GM19240 (cell line): ENCODE data around the gene DNAH14.
"Not testable (repeated sequence)": the region's sequence is repeated elsewhere in the genome, so short reads cannot be mapped to it uniquely, and the experiment has no call there.

ENCODE experiments used
- DNase-seq: peaks from one replicate; pipeline ENCODE4 v3.0.0; 2011; ENCODE audit warnings: low spot score; ENCODE audit not compliant: insufficient read length

DNAH14 gene

DNA sequence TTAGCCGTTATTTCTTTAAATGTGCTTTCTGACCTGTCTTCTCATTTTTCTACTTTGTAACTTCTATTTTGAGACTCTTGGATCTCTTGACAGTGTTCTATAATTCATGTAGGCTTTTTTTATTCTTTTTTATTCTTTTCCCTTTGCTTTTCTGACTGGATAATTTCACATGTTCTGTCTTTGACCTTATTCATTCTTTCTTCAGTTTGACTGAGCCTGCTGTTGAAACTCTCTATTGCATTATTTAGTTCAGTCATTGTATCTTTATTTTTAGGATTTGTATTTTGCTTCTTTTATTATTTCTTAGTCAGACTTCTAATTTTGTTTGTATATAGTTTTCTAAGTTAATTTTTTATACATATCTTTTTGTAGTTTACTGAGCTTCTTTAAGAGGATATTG, 66.1 kb downstream of the DNAH14 start:
- DNase-seq: no peak

DNA sequence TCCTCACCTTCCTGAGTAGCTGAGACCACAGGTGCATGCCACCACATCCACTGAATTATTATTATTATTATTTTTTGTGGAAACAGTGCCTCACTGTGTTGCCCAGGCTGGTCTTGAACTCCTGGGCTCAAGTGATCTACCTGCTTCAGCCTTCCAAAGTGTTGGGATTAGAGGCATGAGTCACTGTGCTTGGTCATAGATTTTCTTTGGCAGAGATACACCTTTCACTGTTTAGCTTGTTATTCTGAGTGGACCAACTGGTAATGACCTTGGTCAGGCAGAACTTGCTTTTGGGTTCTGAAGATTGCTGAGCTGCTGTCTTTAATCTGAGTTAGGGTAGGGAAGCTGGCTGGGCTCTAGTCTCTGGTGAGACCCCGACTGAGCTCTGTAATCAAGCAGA, 66.8 kb downstream of the DNAH14 start:
- no peak for DNase-seq

DNA sequence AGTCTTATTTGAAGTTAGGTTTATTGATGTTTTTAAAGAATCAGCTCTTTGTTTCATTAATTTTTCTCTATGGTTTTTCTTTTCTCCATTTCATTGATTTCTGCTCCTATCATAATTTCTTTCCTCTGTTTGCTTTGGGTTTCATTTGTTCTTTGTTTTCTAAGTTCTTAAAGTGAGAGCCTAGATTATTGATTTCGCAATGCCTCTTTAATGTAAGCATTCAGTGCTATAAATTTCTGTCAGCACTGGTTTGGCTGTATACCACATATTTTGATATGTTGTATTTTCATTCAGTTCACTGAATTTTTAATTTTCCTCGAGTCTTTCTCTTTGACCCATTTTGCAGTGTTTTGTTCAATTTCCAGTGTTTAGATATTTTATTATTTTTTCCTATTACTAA, 68.7 kb downstream of the DNAH14 start:
- DNase-seq: no peak

DNA sequence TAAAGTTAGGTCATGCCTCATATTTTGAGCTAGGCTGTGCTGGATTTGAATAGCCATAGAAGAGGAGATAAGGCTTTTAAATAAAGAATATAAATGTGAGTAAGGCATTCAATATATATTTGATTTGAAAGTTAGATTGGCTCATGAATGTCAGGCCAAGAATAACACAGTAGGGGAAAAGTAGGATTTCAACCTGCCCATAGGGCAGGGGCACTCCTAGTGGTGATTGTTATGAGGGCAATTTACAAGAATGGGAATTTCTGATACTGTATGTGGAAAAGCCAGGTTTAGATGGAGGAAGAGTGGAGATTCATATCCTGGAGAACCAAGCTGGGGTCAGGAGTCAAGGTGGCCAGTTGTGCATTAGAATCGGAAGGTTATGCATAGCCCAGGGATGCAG, 74.9 kb downstream of the DNAH14 start:
- no peak for DNase-seq

- DNase-seq: not testable (repeated sequence)
Measured at GRCh38 chr1:225006352-225006751, 76.9 kb downstream of the DNAH14 start.

- DNase-seq: not testable (repeated sequence)
Measured at GRCh38 chr1:225008050-225008449, 78.6 kb downstream of the DNAH14 start.

- DNase-seq: no peak
Measured at GRCh38 chr1:225021037-225021436, 91.6 kb downstream of the DNAH14 start.

- no peak for DNase-seq
Measured at GRCh38 chr1:225026701-225027100, 97.2 kb downstream of the DNAH14 start.

- not testable (repeated sequence) for DNase-seq
Measured at GRCh38 chr1:225036441-225036840, 107.0 kb downstream of the DNAH14 start.

- no peak for DNase-seq
Measured at GRCh38 chr1:225042263-225042662, 112.8 kb downstream of the DNAH14 start.

DNA sequence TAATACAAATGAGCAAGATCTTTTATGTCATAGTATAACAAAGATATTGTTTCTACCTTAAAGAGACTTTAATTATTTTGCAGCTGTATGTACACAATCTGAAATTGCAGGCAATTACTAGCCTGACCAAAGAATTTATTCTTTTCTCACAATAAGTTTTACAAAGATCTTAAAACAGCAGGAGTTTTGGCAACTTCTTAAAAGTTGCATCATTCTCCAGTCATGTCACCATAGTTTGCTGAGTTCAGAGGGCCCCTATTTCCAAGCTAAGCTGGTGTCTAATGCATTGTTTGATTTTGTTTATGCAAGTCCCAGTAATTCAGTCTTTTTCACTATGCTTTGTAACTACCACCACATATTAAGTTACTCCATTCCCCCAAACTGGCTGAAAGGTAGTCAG, 114.8 kb downstream of the DNAH14 start:
- no peak for DNase-seq

DNA sequence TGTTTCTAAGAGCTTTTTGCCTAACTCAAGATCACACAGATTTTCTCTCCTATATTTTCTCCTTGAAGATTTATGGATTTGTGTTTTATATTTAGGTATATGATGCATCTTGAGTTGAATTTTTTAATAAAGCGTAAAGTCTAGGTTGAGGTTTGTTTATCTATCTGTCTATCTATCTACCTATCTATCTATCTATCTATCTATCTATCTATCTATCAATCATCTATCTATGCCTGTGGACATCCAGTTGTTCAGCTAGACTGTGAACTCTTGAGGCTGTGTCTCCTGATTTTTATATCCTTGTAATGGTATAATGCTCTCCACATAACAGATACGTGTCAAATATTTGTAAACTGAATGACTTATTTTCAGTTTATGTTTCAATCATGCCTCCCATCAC, 120.1 kb downstream of the DNAH14 start:
- no peak for DNase-seq

DNA sequence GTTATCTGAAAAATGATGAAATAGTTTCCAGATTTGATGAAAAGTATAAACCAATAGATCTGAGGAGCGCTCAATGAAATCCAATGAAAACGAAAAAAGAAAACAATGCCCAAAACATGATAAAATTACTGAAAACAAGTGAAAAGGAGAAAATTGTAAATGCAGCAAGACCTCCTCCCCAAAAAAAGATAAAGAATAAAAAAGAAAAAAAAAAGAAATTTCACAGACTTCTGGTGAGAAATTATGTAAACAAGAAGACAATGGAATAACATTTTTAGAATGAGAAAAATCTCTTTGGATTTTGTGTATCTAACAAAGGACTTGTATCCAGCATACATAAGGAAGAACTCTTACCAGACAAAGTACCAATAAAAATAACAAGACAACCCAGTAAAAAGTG, 134.2 kb downstream of the DNAH14 start:
- DNase-seq: no peak

DNA sequence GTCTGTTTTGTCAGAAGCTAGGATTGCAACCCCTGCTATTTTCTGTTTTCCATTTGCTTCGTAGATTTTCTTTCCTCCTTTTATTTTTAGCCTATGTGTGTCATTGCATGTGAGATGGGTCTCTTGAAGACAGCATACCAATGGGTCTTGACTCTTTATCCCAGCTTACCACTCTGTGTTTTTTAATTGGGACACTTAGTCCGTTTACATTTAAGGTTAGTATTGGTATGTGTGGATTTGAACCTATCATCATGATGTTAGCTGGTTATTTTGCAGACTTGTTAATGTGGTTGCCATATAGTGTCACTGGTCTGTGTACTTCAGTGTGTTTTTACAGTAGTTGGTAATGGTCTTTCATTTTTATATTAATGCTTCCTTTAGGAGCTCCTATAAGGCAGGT, 141.5 kb downstream of the DNAH14 start:
- DNase-seq: no peak

DNA sequence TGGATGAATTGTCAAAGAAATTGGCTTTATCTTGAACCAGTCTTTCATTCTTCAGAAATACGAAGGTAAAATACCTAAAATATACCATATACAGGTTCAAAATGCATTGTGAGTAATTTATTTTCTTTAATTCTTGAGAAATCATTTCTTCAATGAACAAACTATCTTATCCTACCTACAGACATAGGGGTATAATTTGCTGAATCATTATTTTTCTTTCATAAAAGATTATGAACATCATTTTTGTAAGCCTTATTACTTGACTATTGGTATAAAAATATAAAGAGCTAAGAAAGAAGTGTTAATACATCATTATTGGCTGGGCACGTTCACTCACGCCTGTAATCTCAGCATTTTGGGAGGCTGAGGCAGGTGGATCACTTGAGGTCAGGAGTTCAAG, 167.7 kb downstream of the DNAH14 start:
- no peak for DNase-seq

- DNase-seq: no peak
Measured at GRCh38 chr1:225111000-225111399, 181.5 kb downstream of the DNAH14 start.

DNA sequence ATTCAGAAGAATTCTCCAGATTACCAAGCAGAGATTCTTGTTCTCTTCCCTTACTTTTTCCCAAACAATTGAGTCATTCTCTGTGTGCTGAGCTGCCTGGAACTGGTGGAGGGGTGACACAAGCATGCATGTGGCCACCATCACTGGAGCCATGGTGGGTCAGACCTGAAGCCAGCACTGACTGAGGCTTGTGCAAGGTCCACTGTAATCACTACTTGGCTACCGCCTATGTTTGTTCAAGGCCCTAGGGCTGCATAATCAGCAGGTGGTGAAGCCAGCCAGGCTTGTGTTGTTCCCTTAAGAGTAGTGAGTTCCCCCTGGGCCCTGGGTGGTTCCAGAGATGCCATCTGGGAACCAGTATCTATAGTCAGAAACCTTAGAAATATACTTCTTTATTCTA, 183.8 kb downstream of the DNAH14 start:
- no peak for DNase-seq

GRCh38 chr1:225114354-225114990, 185.0 kb downstream of the DNAH14 start:
- DNase-seq: no peak

DNA sequence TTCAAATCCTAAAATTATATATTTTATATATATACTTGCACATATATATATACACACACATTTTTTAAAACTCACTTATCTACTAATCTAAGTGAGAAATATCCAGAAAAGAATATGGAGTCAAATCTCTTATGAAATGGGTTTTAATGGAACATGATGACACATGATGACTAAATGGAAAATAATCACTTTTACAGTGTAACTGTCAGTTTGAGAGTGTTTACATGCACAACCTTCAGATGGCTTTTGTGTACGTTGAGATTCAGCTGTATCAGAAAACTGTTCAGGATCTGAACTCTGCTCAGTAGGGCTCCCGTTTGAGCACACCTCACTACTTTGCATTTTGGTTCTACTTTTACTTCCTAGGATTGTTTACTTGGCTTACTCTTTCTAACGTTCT, 189.8 kb downstream of the DNAH14 start:
- DNase-seq: no peak

- DNase-seq: no peak
Measured at GRCh38 chr1:225121095-225121494, 191.6 kb downstream of the DNAH14 start.

DNA sequence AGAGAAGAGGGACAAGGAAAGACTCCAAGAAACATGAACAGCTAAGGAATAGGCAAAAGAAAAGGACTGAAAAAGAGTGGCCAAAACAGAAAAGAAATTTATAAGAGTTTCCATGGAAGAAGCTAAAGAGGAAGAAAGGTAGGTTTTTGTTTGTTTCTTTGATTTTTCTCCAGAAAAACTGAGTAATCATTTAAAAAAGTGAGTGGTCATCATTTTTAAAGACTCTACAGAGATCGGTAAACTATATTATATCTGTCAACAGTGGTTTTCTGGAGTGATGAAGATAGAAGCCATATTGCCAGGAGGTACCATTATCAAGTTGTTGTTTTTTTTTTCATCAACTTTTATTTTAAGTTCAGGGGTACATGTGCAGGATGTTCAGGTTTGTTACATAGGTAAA, 202.4 kb downstream of the DNAH14 start:
- DNase-seq: no peak

- no peak for DNase-seq
Measured at GRCh38 chr1:225137976-225138375, 208.5 kb downstream of the DNAH14 start.

DNA sequence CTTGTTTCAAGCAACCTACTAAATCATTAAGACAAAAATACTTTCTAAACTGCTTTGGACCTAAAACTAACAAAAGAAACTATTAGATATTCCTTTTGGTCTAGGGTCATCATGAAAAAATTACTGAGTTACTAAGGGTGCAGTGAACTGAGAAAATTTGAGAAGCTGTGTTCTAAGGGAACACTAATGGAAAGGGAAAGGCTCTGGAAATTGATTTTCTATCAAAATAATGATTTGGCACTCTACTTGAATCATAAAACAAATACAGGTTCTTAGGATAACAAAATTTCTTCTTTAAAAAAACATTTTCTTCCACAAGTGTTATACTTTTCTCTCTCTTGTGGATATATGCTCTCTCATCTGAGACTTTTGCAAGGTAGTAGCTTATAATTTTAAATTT, 213.5 kb downstream of the DNAH14 start:
- DNase-seq: no peak

DNA sequence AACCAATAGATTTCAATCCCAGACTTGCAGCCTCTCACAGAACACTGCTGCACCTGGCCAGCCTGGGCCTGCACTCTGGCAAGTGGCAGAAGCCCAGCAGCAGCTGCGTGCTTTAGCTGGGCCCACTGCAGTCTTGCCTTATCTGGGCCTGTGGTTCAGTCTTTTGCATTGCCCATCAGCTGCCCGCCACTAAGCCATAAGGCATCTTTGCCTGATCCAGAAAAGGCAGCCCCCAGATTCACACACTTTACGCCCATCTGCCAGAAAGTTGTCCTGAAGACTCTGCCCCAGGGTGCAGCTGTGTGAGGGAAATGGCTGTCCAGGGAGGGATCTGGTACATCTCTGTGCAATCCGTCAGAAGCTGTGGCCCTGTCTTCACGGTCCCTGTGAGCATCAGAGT, 217.0 kb downstream of the DNAH14 start:
- no peak for DNase-seq
